Sigmoid colon (tissue), 7 donors: ENCODE measurements around the gene PTBP1. TPM values are rescaled to one million over a fixed set of nuclear protein-coding genes. Genes with fewer than 3 reads are reported as not detected.

Source experiments
- DNase-seq: peaks from one replicate; pipeline ENCODE4 v3.0.0-alpha.2; 2019
- H3K27ac ChIP-seq, 4 donors: fragments of 200-600 bp; sonication (generic); one replicate each; pipeline ENCODE4 v1.5.1; 2016 to 2019; ENCODE audit warnings: mild to moderate bottlenecking in 1 of 4
- H3K27me3 ChIP-seq, 3 donors: fragments of 200-600 bp; sonication (generic); one replicate each; pipeline ENCODE4 v1.5.1; 2019; ENCODE audit warnings: mild to moderate bottlenecking in 1 of 3
- H3K36me3 ChIP-seq, 4 donors: fragments of 200-600 bp; sonication (generic); one replicate each; pipeline ENCODE4 v1.5.1; 2016 to 2019
- H3K4me1 ChIP-seq, 4 donors: fragments of 200-600 bp; sonication (generic); one replicate each; pipeline ENCODE4 v1.5.1; 2017 to 2019
- H3K4me3 ChIP-seq, 4 donors: fragments of 200-600 bp; sonication (generic); one replicate each; pipeline ENCODE4 v1.5.1; 2017 to 2019; ENCODE audit warnings: mild to moderate bottlenecking in 2 of 4, moderate library complexity in 1 of 4
- H3K9me3 ChIP-seq, 4 donors: fragments of 200-600 bp in 3 of 4; sonication (generic) in 3 of 4; one replicate each; pipeline versions ENCODE4 v1.5.1 to v1.6.1; 2013 to 2019
- CTCF ChIP-seq, 4 experiments: fragments of 450-650 bp in 3 of 4; fragments of 200-600 bp in 1 of 4; IDR thresholded peaks; one replicate each; pipeline ENCODE4 v1.5.1; 2016 to 2019; ENCODE audit warnings: antibody characterized with exemption in 4 of 4, mild to moderate bottlenecking in 3 of 4, moderate library complexity in 2 of 4
- EP300 ChIP-seq, 4 donors: sonication (generic); formaldehyde crosslinking; IDR thresholded peaks; one replicate each; pipeline ENCODE4 v1.6.1; 2017; ENCODE audit warnings: antibody characterized with exemption in 4 of 4
- POLR2A ChIP-seq, 2 donors: fragments of 450-650 bp; IDR thresholded peaks; one replicate each; pipeline ENCODE4 v1.6.1; 2016; ENCODE audit warnings: antibody characterized with exemption in 2 of 2, mild to moderate bottlenecking in 2 of 2, moderate library complexity in 2 of 2
- POLR2AphosphoS5 ChIP-seq, 4 donors: sonication (generic); formaldehyde crosslinking; IDR thresholded peaks; one replicate each; pipeline ENCODE4 v1.6.1; 2017; ENCODE audit warnings: antibody characterized with exemption in 4 of 4
- WGBS, 2 donors: extraction: QIAGEN DNeasy Blood & Tissue Kit; methylation state at CpG; one replicate each; pipeline ENCODE4 v1.1.7; 2013; 5-methylcytosine and 5-hydroxymethylcytosine counted together
- intact Hi-C: fragments of 100-400 bp; cut with DNase I; formaldehyde crosslinking; loops from one replicate; pipeline ENCODE4 v1.15.1; 2023
- polyA plus RNA-seq, 3 donors: library from polyadenylated mRNA; stranded (reverse); fragments of 200-250 nt; gene quantifications; one replicate each; pipeline ENCODE4 v1.2.3, GENCODE V29; 2013
- total RNA-seq, 4 donors: library from RNA; depleted of rRNA; stranded (reverse); fragments of >200 nt; gene quantifications; one replicate each; pipeline ENCODE4 v1.1.0, GENCODE V29; 2016
- donor health status: healthy with polysubstance abuse.
- donor health status: Bipolar disorder and iron deficiency.
- donor health status: healthy.

Gene PTBP1
- total and polyA plus RNA-seq, 7 donors = 53.8 to 154 (median 78.7) TPM

GRCh38 chr19:764301-764700 lies 33.0 kb upstream of the PTBP1 start:
- DNase-seq = no peak
- Histone ChIP-seq H3K27me3 (peaks cover 0 to 9% (median 0%) of the 10 kb centered on the region in 3 donors), H3K9me3 (no peaks in the 10 kb centered on the region), H3K4me1 (no peaks in the 10 kb centered on the region), H3K4me3 (no peak overlapping the region), H3K27ac (no peak overlapping the region), H3K36me3 (no peaks in the 10 kb centered on the region)
- intact Hi-C loops = no loop called here
- 91 to 94% methylated on average over 12 of the region's 12 CpGs for WGBS, 2 donors
- TF ChIP-seq POLR2A (IDR thresholded peaks at IDR 0.05) (no peak), CTCF (IDR thresholded peaks at IDR 0.05) (no peak), EP300 (IDR thresholded peaks at IDR 0.05) (no peak), POLR2AphosphoS5 (IDR thresholded peaks at IDR 0.05) (no peak)

GRCh38 chr19:765179-765738 lies 32.0 kb upstream of the PTBP1 start:
- 68 to 87% methylated on average over 7 of the region's 7 CpGs for WGBS, 2 donors
- no peak for TF ChIP-seq POLR2AphosphoS5 (IDR thresholded peaks at IDR 0.05)
- no peak for TF ChIP-seq EP300 (IDR thresholded peaks at IDR 0.05)
- TF ChIP-seq POLR2A (IDR thresholded peaks at IDR 0.05) = no peak
- TF ChIP-seq CTCF (IDR thresholded peaks at IDR 0.05) = no peak
- intact Hi-C loops = loop anchor here (5.0 kb wide), 1 partner anchor 217 kb away; the partner anchor contains the start of gene WDR18
- no peak overlapping the region for H3K27ac ChIP-seq
- no peaks in the 10 kb centered on the region for H3K36me3 ChIP-seq
- no peaks in the 10 kb centered on the region for H3K9me3 ChIP-seq
- H3K27me3 ChIP-seq = peaks cover 0 to 9% (median 0%) of the 10 kb centered on the region in 3 donors
- DNase-seq = no peak
- H3K4me1 ChIP-seq = no peaks in the 10 kb centered on the region
- H3K4me3 ChIP-seq = no peak overlapping the region

GRCh38 chr19:768424-768823 lies 28.8 kb upstream of the PTBP1 start:
- TF ChIP-seq POLR2A (IDR thresholded peaks at IDR 0.05) (no peak), EP300 (IDR thresholded peaks at IDR 0.05) (no peak), CTCF (IDR thresholded peaks at IDR 0.05) (no peak), POLR2AphosphoS5 (IDR thresholded peaks at IDR 0.05) (no peak)
- no peak for DNase-seq
- Histone ChIP-seq H3K36me3 (no peaks in the 10 kb centered on the region), H3K27ac (peak overlapping the region in 1 of 4 donors; percentile 43), H3K27me3 (peaks cover 0 to 14% (median 5%) of the 10 kb centered on the region in 3 donors), H3K4me3 (no peak overlapping the region), H3K9me3 (no peaks in the 10 kb centered on the region), H3K4me1 (no peaks in the 10 kb centered on the region)
- intact Hi-C loops = loop anchor here (5.0 kb wide), 1 partner anchor 214 kb away; the partner anchor contains the start of gene WDR18
- 74 to 80% methylated on average over 14 of the region's 14 CpGs for WGBS, 2 donors

- intact Hi-C loops = loop anchor here (2.0 to 5.0 kb wide), 3 partner anchors 88 to 213 kb away; partner anchors contain the start of genes CFD and WDR18
- H3K36me3 ChIP-seq = no peaks in the 10 kb centered on the region
- no peak for DNase-seq
- no peak overlapping the region for H3K4me3 ChIP-seq
- H3K9me3 ChIP-seq = no peaks in the 10 kb centered on the region
- H3K27ac ChIP-seq = no peak overlapping the region
- no peaks in the 10 kb centered on the region for H3K4me1 ChIP-seq
- peaks cover 0 to 14% (median 5%) of the 10 kb centered on the region in 3 donors for H3K27me3 ChIP-seq
- 70 to 82% methylated on average over 6 of the region's 6 CpGs for WGBS, 2 donors
- no peak for TF ChIP-seq POLR2A (IDR thresholded peaks at IDR 0.05)
- TF ChIP-seq EP300 (IDR thresholded peaks at IDR 0.05) = no peak
- no peak for TF ChIP-seq POLR2AphosphoS5 (IDR thresholded peaks at IDR 0.05)
- TF ChIP-seq CTCF (IDR thresholded peaks at IDR 0.05) = no peak
Measured at GRCh38 chr19:769616-770015, 27.6 kb upstream of the PTBP1 start.
